HUDEP-2 (cell line): ENCODE measurements around the gene DPYD.

Experiments
- DNase-seq, 76 experiments: peaks; one replicate each; lab custom pipeline; 2025; ENCODE audit not compliant: unreplicated experiment in 76 of 76; lab: John Stamatoyannopoulos, UW

DPYD gene

GRCh38 chr1:97119260-97120158 is 801.3 kb downstream of the DPYD start:
- DNase-seq, result no peak

- DNase-seq, result no peak
Observed at GRCh38 chr1:97114842-97115241, 806.0 kb downstream of the DPYD start.

GRCh38 chr1:97112442-97112841 is 808.4 kb downstream of the DPYD start:
- DNase-seq, result no peak

GRCh38 chr1:97108179-97108578 is 812.7 kb downstream of the DPYD start:
- no peak for DNase-seq

- DNase-seq, result no peak
Observed at GRCh38 chr1:97105531-97105930, 815.3 kb downstream of the DPYD start.

- no peak for DNase-seq
Observed at GRCh38 chr1:97101509-97101908, 819.3 kb downstream of the DPYD start.

DNA sequence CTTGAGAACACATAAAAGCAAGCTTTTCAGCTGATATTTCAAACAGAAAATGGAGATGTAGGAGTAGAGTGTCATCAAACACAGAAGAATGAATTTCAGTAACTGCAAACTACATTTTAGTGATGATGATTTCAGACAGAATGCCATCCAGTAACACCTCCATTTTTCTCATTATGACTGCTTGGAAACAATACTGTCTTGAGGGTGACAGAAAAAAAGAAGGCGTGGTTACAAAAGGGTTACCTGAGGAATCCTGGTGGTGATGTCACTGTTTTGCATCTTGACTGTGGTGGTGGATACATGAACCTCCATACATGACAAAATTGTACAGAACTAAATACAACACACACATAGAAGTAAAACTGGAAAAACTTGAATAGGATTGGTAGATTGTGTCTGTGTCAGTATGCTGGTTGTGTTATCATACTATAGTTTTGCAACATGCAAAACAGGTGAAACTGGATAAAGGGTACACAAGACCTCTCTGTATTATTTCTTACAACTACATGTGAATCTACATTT is 823.4 kb downstream of the DPYD start:
- no peak for DNase-seq

DNA sequence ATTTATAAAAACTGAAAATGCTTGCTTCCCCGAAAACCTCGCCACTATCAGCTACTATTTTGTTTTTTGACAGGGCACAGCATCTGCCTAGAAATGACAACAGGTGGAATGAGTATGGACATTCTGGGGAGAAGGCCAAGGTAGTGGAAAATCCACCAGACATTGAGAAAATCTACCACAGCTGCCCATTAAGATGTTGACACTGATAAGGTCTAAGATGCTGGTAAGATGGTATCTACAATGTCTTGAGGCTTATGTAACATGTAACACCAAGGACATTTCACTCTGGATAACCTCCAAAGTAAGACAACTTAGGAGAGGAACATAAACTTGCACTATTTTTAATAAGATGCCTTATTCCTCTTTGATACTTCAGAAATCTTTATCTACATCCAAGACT is 825.1 kb downstream of the DPYD start:
- no peak for DNase-seq

DNA sequence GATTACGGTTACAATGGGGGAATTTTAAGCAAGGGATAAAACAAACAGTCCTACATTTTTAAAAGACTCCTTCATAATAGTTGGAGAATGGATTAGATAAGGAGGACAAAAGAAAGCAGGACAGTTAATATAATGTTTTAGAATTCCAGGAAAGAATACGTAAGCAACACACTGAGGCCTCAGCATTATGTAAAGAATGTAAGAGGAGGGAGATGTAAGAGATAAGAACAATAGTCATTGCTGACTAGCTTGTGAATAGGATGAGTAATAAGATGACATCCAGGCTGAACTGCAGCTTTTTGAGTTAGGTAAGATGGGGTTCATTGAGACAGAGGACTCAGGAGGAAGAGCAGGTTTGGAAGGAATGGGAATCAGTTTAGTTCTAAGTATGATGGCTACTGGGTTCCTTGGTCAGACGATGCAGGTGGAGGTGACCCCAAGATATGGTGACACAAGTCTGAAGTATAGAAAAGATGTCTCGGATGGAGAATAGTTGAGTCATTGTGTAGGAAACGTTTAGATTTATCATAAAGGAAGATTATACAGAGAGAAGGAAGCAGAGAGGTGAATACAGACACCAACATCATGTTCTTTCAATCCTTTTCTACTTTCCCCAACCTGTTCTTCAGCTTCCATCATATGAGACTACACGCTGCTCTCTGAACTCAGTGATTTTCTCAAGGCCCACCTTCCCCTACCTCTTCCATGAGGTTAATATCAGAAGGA is 826.4 kb downstream of the DPYD start:
- DNase-seq, result no peak

GRCh38 chr1:97093741-97094140 is 827.1 kb downstream of the DPYD start:
- no peak for DNase-seq

DNA sequence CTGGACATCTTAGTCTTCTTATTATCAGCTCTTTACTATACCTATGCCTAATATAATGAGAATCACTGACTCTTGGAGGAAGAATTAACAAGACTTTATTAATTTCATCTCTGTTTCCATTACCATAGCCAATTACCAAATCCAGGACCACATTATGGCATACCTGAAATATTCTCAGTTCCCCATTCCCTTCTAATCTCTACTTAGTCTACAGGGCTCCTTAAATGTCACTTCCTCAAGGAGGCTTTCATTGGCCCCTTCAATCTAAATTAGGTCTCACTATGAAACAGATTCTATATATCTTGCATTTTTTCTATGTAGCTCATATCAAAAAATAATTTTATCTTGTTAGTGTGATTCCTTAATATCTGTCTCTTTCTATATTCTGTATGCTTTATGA is 828.0 kb downstream of the DPYD start:
- no peak for DNase-seq

DNA sequence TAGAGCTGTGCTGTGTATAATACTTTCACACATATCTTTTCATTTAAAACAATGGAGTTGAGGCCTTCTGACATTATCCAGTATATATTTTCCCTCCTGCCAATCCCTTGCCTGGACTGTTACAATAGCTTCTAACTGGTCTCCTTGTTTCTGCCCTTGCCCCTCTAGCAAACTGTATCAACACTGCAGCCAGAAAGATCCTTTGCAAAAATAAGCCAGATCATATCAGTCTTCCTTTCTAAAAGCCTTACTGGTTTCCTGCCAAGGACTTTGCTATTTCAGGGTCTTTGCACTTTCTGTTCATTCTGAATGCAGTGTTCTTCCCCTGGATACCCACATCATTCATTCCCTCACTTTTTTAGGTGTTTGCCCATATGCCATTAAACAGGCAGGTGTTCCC is 829.2 kb downstream of the DPYD start:
- DNase-seq, result no peak

- no peak for DNase-seq
Observed at GRCh38 chr1:97091263-97091662, 829.6 kb downstream of the DPYD start.

DNA sequence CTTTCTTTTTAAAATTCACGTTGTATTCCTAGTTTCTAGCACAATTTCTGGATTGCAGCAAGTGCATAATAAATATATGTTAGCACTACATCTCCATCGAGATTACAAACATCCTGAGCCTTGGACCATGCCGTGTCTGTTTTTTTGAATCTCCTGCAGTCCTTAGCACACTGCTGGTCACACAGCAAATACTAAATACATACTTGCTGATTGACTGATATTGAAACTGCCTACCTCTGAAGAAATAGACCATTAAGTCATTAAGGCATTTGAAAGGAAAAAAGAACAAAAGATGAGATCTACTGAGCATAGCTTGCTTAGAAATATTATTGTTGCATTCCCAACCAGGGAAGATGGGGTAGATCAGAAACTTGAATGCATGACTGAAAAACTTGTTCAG is 830.1 kb downstream of the DPYD start:
- no peak for DNase-seq

DNA sequence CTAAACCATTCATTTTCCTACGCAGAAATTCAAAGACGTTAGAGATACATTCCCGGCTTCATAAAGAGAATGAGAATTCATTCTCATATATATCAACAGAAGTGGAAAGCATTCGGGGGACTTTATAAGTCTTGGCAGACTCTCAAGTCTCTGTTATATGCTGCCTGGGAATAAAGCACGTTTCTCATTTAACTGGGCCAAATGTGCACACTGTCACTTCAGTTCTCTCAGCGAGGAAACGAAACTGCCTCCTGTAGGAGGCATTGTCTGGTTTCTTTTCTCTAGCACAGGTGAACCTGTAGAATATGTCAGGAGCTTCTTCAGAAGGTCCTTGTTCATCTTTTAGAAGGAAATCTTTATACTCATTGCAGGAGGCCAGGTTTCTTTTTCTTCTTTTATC is 831.7 kb downstream of the DPYD start:
- DNase-seq, result no peak

DNA sequence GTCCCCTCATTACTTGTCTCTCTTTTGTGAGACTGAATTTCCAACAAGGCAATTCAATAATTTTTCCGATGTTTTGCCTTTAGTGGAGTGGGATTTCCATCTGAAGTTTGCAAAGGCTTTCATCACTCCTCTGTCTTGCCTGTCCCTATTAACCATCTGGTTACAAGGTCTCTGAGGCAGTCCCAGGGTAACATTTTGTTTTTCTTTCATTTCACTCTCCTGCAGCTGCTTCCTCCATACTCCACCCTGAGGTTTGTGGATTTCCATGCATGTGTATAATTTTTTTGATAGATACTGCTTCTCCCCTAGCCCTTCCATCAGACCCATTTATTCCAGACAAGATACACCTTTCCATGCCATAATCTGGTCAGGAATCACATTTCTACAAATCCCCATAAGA is 832.4 kb downstream of the DPYD start:
- no peak for DNase-seq

GRCh38 chr1:97084546-97084945 is 836.3 kb downstream of the DPYD start:
- no peak for DNase-seq

GRCh38 chr1:97082160-97082848 is 838.5 kb downstream of the DPYD start:
- no peak for DNase-seq

DNA sequence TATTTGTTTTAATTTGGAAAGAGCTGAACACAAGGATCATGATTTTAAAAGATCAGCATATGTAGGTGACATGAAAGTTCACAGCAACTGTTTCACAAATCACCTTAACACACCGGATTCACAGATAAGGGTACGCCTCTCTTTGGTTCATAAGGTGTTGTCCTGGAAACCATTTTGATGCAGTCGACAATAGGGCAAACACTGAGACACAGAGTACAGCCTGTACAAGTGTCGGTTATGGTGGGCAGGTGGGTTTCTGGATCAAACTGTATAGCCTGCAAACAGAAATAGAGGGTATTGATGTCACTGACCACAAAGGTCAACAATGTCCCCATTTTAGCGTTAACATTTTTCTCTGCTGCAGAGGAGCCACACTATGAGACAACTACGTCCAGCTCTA is 842.0 kb downstream of the DPYD start:
- no peak for DNase-seq

- no peak for DNase-seq
Observed at GRCh38 chr1:97077221-97077620, 843.6 kb downstream of the DPYD start.

DNA sequence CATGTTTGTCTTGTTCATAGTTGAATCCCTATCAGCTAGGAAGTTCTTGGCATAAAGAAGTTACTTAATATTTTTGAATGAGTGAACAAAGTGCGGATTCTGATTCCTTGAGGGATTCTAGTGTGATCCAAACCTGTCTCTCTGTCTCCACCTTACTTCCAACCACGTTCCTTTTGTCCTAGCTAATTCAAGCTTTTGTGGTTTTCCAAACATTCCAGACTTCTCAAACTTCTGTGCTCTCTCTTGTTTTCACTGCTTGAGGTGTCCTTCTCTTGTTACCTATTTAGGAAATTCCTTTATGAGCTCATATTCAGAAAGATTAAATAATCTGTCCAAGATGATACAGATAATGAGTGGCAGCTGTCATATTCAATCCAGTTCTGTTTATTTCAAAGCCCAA is 846.1 kb downstream of the DPYD start:
- no peak for DNase-seq
